Iris pigment epithelial cell (primary cell): ENCODE data around the gene PTPRD.

Experiments
- DNase-seq: peaks from one replicate; pipeline ENCODE4 v3.0.0-alpha.2; 2011; ENCODE audit warnings: low read depth

Gene PTPRD

GRCh38 chr9:8903077-8903476 is 1709.7 kb downstream of the PTPRD start:
- DNase-seq: no peak

GRCh38 chr9:8901146-8901545 is 1711.7 kb downstream of the PTPRD start:
- no peak for DNase-seq

DNA sequence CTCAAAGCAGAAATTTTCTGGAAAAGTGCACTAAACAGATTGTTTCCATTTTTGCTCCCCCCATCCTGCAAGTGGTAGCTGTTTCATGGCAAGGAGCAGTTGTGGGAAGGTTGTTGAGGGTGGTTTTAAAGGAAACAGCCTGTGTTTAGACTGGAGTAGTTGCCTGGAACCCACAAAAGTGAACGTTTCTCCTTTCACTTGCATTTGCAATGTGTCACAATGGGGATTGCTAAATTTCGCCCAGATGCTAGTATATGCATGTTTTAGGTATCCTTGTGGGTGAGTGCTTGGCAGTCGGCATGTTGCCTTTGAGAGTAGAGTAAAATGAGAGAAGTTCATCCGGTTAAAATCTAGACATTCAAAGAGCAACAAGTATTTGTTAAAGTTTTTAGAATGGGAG is 1713.3 kb downstream of the PTPRD start:
- DNase-seq: no peak

GRCh38 chr9:8895861-8896224 is 1717.0 kb downstream of the PTPRD start:
- peak; percentile 29 for DNase-seq

- no peak for DNase-seq
These were observed 1717.5 kb downstream of the PTPRD start for GRCh38 chr9:8895106-8895860.

DNA sequence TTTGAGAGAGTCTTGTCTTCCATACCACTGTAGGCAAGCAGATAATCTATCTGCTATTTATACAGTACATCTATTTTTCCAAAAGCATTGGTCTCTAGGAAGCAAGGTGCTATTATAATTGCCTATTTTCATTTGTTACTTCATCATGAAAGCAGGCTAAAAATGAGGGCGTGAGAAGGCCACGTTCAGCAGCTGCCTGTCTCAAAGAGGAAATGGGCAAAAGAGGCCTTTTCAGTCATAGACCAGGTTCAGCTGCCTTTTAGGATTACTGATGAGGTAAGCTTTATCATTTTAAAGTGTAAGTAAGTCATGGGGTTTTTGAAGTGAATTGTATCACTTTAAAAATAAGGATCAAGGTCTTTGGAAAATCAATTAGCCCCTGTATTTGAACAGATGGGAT is 1722.1 kb downstream of the PTPRD start:
- no peak for DNase-seq

- no peak for DNase-seq
These were observed 1723.7 kb downstream of the PTPRD start for GRCh38 chr9:8889100-8889499.

DNA sequence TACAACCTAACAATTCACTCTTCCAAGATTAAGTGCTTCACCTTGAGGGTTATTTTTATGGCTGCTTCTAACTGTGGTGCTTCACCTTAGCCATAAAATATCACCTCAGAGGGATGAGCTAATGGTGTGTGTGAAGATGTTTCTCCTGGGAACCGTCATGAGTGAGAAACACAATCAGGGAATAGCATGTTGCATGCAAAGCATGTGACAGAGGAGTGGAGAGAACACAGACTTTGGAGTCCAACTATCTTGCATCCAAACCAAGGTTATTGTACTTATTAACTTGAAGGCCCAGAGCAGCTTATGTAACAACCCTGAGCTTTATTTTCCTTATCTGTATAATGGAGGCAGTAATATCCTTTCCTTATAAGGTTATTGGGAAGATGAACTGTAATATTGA is 1724.2 kb downstream of the PTPRD start:
- DNase-seq: no peak

DNA sequence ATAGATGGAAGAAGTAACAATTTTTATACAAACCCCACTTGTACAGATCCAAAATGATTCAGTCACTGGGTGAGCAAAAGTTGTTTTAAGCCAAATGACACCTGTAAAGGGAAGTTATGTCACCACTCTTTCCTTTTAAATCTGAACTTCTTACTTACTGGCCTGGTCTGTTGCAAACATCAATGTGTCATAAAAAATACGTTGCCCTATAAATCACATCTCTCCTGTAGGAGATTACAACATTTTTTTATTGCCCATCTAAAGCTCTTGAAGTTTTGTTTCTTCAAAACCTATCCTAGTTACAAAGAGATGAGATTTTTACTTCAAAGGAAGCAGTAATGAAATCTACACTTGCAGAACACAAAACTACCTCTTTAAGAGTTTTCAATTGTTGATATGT is 1725.4 kb downstream of the PTPRD start:
- no peak for DNase-seq

- no peak for DNase-seq
These were observed 1729.5 kb downstream of the PTPRD start for GRCh38 chr9:8883321-8883720.

DNA sequence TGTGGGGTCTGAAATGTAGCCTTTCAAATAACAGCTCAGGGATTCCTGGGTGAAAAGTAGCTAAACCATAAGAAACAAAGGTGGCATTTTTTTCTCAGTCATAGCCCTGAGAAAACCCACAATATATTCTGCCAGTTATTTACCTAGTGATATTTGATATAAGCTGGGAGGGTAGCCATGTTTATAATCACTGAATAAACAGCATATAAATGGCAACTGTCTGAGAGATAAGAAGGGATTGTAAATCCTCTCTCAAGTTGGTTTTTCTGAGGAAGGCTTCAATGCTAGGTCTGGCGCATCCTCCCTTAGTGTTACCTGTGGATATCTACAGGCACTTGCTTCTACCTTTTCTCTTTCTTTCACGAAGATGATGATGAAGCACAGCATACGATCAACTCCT is 1732.7 kb downstream of the PTPRD start:
- no peak for DNase-seq

DNA sequence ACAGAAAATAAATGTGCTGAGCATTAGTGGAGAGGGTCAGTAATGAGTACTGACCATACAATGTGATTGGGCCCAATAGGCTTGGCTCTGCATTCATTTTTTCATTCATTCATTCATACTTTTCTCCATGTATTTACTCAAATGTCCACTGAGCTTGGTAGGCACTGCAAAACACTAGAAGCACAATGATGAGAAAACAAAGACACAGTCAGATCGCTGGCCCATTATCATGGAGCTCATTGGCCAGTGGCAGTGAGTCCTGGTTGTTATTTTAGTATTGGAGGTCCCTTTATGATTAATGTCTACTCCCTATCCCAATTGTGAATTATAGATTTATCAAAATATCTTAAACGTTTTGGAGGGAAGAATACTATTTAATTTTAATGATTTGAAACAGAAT is 1733.5 kb downstream of the PTPRD start:
- DNase-seq: no peak

- DNase-seq: no peak
These were observed 1734.9 kb downstream of the PTPRD start for GRCh38 chr9:8877753-8878494.

DNA sequence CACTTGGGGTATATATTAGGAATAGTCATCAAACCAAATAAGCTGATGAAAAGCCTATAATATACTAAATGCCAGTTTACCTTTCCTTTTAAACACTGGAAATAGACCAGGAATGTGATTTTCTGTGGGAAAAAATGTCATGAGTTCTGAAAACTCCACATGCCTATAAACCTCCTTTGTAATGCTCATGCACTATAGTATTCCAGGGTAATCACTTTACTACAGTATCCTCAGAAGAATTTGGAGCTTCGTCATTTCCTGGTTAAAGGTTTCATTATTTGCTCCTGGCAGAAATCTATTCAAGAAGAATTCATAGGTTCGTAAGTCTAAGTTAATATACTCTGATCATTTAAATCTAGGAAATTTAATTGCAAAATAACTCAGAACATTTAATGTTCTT is 1736.5 kb downstream of the PTPRD start:
- DNase-seq: no peak

DNA sequence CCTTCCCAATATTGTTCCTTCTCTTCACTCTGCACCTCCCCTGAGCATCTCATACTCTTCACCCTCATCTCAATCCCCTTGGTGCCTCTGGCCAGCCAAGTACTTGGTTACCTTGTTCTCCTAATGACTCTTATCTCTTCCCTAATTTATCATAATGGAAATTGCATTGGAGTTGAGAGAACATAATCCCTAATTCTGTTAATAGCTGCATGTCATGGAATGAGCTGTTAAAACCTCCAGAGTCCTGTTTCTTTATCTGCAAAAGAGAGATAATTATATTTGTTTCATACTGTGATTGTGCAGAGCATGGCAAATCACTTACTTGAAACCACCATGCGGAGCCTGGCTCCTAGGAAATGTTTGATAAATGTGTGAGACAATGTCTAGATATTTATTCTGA is 1738.3 kb downstream of the PTPRD start:
- DNase-seq: no peak

- DNase-seq: no peak
These were observed 1740.0 kb downstream of the PTPRD start for GRCh38 chr9:8872802-8873201.

DNA sequence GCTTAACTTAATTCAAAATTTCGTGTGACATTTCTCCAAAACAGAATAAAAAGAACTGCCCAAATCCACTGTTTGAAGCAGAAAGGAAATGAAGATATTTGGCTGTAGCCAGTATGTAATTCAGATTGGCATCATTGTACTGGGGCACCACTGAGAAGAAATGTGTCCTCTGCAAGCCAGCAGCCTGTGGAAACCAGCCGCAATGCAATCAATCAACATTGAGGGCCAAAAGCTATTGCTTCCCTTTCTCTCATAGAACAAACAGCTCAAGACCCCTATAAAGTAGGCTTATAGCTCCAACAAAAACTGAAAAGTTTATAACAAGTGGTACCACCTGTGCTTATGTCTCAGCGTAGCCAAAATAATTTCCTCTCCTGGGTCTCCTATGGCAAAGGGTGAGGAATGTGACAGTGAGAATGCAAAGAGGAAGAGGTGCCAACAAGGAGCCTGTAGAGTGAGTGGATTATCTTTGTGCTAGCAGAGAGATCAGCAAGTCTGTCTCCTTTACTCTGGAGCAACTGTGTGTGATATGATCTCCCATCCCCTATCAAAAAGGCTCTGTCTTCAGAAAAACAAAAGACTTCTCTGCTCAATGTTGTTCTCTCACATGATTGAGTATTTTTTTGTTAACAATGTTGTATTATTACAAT is 1740.9 kb downstream of the PTPRD start:
- no peak for DNase-seq

- DNase-seq: no peak
These were observed 1741.4 kb downstream of the PTPRD start for GRCh38 chr9:8871396-8871795.

DNA sequence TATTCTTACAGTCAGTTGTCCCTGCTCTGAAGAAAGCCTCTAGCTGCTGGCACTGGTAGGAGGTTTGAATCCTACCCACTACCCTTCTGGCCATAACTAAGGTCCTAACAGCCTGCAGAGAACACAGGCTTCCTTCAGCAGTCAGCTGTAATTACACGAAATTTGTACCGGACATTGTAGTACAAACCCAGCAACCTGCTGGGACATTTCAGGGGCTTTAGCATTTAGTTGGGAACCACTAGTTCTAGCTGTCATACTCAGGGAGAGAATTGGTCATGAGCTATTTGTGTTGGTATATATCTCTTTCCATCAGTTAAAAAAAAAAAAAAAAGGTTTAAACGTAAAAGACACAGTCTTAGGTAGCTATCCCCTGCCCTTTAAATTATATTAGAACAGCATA is 1743.0 kb downstream of the PTPRD start:
- no peak for DNase-seq

DNA sequence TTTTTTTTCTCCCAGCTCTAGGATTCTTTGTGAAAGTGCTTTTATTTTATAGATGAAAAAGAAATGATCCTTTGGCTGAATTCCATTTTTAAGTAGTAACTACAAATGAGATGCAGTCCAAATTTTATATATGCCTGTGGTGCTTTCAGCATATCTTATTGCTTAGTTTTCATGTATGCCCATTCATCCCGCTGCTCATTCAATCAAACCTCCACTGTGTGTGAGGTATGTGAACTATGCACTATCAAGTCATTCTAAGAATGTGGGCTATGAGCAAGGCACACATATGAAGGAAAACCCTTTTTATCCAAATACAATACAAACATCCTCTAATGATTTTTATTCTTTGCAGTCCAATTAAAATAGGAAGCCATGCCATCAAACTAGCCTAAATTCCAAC is 1744.2 kb downstream of the PTPRD start:
- peak; percentile 27 for DNase-seq

- no peak for DNase-seq
These were observed 1745.7 kb downstream of the PTPRD start for GRCh38 chr9:8867148-8867547.

GRCh38 chr9:8864545-8864896 is 1748.3 kb downstream of the PTPRD start:
- DNase-seq: no peak

DNA sequence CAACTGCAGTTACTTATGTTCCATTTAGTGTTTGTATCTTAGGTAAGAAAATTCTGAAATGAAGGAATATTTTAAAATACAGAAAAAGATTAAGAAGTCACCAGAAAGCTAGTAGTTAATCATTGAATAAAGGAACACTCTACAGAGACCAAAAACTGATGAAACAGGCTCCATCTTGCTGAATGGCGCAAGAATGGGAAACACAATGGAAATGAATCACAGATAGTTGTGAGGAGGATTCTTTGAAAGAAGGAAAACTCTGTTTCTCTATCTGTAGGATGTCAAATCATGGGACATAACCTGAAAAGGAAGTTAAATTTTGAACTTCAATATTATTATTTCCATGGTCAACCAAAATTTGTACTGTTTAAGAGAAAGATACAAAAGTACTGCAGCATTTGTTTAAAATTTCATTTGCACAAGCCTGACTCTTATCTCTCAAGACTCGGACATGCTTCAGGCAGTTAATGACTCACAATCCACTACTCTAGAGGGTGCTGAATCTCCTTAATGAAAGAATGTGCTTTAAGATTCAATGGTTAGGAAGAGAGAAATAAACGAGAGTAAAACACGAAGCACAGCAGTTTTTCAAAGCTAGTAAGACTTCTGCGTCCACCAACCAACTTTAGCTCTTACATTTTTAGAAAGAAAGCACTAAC is 1748.8 kb downstream of the PTPRD start:
- DNase-seq: peak; percentile 9
